Middle frontal gyrus (tissue), 1 donor: ENCODE results near the gene ATXN7L2.

Source experiments
- DNase-seq: peaks from one replicate; pipeline ENCODE4 v3.0.0-alpha.2; 2015; ENCODE audit warnings: low spot score; ENCODE audit errors: extremely low spot score

The ATXN7L2 gene

DNA sequence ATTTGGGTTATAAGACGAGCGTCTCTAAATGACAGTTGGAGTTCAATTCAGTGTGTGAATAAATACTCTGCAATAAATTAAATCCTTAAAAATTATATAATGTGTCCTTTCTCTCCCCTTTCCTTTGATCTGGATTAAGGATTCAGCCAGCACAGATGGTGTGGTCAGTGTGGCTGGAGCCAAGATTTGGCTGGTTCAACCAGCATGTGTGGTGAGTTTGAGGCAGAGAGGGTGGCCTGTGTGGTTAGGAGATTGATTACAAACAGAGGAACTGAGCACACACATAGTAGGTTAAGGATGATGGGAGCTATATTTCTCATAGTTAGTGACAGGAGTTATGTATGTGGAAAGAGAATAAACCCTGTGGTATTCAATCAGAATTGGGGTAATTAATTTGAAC, 40.0 kb downstream of the ATXN7L2 start:
- no peak for DNase-seq

DNA sequence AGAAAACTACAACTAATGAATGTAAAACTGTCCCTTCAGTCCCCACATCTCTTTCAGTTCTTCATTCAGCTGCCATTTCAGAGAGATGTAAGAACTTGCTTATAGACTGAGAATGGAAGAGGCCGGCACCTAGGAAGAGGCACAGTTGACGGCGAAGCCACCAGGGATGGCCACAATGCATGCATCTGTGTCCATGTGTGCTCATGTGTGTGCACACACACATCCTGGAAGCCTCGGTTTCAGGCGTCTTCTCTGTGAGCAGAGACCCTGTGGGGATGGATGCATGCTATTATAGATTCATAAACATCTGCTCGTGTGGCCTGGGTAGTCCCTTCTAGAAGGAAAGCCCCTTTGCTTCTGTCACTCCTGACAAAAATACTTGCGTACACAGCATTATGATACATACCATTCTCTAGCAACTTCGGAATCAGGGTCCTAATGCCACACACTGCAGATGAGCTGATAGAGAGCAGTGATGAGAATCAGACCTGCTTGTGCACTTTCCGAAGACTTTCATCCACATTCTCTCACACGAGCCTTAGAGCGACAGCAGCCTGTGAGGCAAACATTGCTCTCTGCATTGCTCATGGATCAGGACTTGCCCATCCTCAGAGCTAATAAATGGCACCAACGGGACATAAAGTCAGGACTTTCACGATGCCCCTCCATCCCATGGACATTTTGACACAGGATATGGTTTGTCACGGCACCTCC, 43.5 kb downstream of the ATXN7L2 start:
- DNase-seq, result no peak

DNA sequence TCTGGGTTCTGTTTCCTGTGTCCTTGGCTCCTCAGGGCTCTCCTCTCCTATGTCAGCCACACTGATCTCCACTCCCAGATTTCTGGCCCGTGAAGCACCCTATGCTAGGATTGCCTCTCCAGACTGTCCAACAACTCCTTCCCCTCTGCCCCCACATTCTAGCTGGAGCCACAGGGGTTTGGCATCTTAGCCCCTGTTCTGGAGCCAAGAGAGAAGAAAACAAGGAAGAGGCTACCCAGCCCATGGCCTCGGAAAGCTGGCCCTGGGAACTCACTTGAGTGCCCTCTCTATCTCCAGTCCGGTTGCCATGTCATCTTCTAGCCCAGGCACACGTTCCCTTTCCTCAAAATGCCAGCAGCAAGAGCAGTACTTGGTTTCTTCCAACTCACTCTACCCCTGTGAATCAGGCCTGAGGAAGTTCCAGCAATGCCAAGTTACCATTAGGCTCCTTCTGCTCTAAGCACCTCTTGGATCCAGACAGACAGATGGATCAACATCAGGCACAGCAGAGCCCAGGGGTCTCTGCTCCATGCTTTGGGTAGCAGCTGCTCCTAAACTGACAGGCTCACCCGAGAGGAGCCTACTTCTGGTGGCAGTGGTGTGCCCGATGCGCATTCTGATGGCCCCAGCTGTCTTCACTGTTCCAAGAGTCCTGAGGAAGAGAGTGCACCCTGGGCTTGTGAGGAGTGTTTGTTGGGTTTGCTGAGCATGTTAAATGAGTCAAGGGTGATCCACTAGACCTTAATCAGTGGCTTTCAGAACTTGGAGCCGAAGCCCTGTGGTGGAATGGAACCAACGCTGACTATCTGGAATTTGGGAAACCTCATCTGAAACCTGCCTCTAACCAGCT, 44.4 kb downstream of the ATXN7L2 start:
- no peak for DNase-seq

DNA sequence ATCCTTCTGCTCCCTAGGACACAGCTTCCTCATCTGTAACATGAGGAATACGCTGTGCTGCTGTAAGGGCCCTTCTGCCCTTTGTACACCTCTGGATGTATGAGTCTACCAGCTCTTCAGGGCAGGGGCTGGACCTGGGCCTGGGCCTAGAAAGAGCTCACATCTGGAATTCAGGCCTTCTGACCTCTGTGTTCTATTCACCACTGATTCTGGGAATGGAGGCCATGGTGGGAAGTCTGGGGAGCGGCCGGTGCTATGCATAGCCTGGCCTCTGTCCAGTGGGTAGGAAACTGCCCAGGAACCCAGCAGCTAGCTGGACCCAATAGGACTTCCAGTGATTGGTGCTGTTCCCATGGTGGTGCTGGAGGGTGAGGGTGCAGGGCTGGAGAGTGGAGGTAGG, 45.0 kb downstream of the ATXN7L2 start:
- DNase-seq, result no peak

DNA sequence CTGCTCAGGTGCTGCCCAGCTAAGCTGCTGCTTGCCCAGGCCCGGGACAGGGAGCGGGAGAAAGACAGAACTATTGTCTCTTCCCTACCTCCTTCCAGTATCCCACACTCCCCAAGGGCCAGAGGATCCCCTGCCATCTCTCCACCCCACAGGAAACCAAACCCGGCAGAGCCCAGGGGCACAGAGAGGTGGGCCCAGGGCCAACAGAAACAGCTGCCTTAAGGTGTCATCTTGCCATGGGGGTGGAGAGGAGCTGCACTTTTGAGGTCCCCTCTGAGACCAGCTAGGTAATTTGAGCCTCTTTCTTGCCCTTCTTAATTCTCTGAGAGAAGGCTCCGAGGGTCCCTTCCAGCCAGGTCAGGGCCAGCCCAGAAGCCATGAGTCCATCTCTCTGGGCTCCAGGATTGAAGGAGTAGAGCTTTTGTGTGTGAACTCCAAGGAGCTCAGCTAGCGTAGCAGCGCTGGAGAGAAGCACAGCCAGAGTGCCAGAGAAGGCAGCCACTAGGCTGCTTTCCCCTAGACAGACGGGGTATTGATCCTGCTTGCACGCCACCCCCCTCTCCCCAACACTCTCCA, 46.3 kb downstream of the ATXN7L2 start:
- no peak for DNase-seq

DNA sequence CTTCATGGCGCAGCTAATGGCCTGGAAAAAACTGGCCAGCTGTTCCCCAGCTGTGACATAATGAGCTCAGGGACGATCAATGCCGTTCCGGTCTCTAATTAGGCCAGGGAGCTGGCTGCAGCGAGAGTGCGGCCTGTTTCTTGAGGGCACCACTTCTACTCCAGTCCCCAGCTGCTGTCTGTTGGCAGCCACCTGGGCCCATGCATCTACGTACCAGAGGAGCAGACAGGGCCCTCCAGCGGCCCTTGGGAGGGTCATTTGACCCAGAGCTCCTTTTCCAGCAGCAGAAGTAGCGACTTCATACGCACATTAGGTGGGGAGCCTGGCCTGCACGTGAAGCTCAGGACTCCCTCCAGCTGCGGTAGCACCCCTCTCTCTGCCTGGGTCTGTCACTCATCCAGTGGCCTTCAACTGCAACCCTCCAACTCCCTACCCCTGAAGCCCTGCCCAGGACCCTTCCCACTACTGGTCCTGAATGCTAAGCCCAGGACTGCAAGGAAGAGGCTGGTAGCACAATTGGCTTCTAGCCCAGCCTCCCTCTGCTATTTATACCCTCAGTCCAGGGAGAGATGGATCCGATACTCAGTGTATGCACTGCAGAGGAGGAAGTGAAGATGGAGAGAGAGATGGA, 46.9 kb downstream of the ATXN7L2 start:
- DNase-seq, result no peak

DNA sequence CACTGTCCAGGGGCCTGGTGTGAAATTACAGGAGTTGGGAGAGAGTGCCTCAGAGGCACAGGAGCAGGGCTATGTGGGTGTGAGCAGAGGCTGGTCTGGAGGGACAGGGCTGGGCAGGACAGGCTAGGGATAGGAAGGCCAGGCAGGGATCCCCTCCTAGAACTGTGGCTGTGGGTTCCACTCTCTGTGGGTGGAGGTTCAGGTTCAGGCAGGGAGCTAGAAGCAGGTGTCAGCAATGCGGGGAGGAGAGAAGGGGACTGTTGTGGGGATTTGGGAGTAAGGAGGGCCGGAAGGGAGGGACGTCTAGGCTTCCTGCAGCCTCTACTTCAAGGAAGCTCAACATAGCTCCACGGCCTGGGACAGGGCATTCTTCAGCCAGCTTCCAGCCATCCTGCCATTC, 47.7 kb downstream of the ATXN7L2 start:
- no peak for DNase-seq

DNA sequence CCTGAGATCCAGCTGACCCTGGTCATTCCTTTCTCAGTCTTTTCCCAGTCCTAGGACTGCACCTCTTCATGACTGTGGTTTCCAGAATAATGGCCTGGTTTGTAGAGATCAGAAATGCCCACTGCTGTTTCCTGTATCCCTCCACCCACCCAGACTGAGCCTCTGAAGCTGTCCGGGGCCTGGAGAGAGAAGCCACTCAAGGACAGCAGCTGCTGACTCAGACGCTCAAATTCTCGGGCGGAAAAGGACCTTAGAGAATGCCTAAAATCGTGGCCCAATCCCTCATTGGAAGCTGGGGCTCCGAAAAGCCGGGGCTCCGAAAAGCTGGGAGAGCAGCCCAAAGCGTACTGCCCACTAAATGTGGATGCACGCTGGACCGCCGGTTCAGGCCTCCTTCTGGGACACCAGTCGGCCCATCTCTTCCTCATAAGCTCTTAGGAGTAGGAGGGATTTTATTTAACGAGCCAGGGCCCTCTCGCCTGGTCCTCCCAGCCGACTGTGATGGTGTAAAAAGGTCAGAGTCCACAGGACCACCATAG, 48.2 kb downstream of the ATXN7L2 start:
- DNase-seq, result no peak

DNA sequence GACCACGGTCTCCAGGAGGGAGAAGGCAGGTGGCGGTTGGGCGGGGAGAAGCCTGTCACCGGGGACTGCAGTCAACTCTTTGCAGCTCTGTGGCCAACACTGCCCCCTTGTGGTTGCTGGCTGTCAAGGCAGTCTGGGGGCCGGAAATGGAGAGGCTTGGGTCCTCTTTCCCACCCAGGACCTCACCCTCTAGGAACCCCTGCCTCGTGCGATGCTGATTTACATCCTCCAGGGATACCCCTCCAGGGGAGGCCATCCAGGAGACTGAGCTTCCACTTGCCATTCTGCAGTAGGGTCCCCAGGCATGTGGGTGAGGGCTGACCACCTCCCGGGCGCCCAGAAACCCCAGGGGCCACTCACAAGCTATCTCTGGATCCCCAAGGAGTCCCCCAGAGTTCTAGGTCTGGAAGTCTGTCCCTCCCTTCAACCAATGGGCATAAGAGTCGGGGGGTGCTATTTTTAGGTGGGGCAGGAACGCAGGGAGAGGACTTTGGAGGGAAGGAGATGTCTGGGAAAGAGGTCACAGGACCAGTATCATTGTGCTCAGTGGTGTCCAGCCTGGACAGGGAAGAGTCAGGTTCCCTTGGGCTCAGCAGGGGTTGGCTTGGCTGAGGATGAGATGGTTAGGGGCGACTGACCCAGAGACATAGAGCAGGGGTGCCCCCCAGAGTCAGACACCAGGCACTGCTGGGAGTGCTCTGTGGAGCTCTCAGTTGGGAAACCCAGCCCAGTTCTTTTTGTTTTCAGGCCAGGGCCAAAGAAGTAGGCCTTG, 48.8 kb downstream of the ATXN7L2 start:
- peak; percentile 75 for DNase-seq

DNA sequence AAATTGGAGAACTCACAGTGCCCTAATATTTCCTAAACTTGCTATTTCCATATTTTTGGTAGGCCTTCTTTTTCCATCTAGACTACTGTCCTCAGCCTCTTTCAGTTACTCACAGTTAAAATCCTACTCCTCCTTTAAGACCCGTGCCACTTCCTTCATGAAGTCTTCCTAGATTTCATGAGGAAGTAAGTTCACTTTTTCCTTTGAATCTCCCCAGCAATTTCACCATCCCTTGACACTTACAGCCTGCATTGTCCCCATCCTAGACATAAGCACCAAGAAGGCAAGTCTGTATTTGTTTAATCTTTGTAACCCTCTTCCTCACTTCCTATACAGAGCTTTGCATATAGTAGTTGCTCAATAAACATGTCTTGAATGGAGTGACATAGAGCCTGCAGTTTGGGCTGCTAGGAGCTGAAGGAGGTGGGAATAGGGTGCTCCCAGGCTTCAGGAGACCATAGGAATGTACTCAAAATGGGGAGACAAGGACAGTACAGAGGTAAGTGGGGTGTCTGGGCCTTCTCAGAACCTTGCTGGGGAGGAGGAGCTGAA, 50.7 kb downstream of the ATXN7L2 start:
- no peak for DNase-seq

DNA sequence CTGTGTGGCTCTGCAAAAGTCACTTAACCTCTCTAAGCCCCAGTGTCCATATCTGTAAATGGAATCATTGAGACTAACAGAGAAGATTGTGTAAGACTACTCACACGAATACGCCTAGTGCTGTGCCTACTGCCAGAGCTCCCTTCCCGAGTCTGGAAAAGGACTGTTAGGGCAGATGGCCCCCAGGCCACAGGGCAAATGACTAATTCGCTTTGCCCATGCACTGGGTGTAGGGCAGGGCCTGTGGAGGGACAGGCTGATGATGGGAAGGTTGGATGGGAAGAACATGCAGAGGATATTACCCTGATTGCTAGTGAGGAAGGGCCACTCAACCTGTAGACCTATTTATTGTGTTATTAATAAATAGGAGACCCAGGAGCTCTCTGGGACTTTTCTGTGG, 51.8 kb downstream of the ATXN7L2 start:
- DNase-seq, result no peak

DNA sequence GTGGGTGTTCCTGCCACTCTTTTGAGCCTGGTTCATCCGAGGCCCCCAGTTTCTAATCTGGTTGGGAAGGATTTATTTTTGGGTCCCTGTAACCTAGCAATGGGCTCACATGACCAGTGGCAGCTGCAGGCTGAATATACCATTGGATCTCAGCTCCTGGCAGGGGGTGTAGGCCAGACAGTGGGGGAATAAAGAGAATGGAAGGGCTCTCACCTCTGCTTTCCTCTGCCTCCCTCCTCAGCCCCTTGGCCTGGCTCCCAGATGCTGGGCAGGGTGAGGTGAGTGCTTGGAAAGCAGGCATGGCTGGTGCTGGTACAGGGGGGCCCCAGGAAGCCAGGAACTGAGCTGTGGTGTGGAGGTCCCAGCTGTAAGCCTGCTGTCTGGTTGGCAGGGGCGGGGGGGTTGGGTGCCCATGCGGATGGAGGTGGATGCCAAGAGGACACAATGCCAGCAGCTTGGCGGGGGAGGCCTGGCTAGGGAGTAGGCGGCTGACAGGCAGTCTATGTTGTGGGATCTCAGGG, 52.3 kb downstream of the ATXN7L2 start:
- peak; percentile 48 for DNase-seq

DNA sequence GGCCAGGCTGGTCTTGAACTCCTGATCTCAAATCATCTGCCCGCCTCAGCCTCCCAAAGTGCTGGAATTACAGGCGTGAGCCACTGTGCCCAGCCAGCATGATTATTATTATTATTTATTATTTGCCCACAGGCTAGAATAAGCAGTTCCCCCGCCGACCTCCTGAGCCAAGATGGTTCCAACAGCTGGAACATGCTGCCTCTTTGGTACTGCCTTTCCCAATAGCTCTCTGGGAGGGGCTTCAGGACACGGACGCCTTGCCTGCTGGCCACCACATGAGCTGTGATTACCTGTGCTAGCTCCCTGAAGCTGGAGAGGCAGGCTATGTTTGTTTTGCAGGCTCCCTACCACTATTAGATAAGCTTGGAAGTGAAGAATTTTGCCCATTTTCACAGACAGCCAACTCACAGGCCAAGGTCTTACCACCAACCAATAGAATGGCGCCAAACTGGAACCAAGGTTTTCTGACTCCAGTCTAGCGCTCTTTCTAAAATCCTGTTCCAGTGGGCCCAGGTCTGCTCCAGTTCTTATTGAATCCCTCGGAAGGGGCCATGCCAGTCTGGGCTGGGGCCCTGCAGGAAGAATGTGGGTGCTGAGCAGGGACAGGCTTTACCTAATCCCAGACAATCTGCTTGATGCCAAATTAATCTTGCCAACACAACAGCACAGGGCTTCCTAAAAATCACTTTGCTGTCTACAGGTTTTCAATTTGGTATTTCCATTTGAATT, 53.9 kb downstream of the ATXN7L2 start:
- DNase-seq, result no peak

DNA sequence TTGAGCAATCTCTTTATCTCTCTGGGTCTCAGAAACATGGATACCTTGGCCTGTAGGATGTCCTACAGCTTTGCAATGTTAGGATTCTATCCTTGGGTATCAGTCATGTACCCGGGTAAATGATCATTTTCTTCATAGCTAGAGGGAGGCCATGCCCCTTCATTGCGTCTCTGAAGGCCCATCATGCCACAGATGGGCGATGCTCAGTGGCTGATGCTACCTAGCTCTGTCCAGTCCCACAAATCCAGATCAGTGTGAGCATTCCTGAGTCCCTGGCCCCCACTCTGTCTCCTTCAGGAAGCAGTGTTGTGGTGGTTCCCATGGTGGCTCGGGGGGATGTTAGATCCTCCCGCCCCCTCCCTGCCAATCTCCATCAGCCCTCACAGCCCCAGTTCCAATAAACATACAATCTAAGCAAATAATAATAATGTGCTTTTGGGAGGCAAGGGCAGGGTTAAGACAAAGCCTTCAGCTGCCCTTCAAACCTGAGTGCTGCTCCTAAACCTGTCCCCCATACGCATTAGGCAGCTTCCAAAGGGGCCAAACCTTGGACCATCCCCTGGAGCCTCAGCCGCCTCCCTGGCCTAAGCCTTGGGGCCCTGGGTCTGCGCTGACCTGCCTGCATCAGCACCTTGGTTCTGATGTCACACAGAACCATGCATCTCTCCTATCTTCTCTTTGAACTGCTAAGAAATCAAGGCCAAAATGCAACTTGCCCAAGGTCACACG, 55.3 kb downstream of the ATXN7L2 start:
- DNase-seq, result no peak

DNA sequence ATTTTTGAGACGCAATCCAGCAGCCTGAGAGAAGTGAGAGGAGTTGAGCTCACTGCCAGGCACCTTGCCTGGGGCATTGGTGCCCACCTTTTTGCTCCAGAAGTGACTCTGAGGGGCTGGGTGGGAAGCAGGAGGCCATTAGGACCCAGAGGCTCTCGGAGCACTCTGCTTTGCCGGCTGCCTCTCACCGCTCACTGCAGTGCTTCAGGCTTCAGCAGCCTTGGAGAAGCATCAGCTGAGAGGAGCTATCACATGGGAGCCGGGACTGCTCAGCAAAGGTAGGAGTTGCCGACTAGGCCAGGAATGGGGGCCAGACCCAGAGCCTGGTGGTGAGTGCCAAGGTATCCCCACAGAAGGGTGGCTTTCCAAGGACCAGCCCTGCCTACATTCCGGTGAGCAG, 56.0 kb downstream of the ATXN7L2 start, which contains the start of gene GPR61:
Gene GPR61, plus strand, starts transcription at position 197 of the 400 bp plus-strand sequence. CDS start 3,151 bp downstream, outside the sequence.
- DNase-seq, result peak; percentile 54

DNA sequence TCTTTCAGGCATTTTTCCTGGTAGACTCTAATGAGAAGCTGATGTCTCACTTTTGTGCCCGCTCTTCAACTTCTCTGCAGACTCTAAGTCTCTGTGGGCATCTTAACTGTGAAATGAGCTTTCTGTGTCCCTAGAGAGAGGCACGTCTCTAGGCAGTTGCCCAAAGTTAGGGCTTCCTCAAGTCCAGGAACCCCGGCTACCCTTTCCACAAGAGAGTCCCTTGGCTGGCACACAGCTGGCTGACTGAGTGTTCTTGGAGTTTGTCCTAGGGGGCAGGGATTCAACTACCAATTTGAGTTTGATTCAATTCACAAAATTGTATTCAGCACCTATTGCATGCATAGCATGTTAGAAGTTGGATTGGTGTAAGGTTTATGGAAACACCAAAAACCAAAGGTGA, 57.4 kb downstream of the ATXN7L2 start:
- DNase-seq, result no peak
